GM18873 (cell line): ENCODE results near the gene RAX.

ENCODE experiments used
- ATAC-seq: cut with Tn5 transposase; IDR thresholded peaks from one replicate; pipeline ENCODE4 v1.9.1; 2021; ENCODE audit warnings: mild to moderate bottlenecking, moderate library complexity, moderate number of reproducible peaks; ENCODE audit not compliant: unreplicated experiment, low FRiP score

The RAX gene

DNA sequence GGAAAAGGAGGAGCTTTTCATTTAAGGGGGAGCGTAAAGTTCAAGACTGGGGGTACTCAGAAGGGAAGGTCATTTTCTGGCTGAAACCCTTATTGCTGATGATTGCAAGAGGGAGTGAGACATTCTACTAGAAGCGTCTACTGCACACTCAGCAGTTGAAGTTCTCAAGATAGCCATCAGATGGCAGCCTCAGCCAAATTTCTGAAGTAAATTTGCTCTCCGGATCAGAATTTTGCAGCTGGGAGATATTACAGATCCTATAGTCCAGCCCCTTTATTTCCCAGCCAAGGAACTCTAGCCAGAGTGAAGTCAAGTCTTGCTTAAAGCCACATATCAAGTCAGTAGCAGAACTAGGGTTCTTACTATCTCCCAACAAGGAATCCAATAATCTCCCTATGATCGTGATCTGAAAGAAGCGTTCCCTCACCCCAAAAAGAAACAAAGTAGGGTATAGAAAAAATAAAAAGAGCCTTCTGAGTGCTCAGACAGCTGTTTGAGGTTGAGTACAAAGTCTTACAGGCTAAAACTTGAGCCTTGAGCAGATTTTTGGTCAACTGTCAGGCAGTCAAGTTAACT is 24.0 kb downstream of the RAX start:
- ATAC-seq = no peak

DNA sequence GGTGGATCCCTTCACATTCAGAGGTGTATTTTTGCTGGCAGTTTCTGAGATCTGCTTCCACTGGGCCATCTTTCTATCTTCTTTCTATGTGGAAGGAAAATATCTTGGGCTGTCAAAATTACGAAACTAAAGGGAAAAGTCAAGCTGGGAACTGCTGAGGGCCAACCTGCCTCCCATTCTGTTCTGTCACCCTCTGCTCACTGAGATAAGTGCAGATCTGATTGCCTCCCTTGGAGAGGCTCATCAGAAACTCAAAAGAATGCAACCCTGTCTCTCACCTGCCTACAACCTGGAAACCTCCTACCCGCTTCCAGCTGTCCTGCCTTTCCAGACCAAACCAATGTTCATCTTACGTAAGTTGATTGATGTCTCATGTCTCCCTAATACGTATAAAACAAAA is 26.5 kb downstream of the RAX start:
- no peak for ATAC-seq

DNA sequence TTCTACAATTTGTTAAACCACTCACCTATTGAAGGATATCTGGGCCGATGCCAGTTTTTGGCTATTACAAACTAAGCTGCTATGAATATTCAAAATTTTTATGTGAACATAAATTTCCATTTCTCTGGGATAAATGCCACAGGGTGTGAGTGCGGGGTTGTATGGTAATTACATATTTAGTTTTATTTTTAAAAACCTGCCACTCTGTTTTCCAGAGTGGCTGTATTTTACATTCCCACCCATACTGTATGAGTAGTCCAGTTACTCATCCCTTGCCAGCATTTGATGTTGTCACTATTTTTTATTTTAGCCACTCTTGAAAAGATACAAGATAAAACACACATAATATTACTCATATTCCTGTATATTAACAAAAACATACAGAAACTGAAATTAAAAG is 30.3 kb downstream of the RAX start:
- no peak for ATAC-seq

DNA sequence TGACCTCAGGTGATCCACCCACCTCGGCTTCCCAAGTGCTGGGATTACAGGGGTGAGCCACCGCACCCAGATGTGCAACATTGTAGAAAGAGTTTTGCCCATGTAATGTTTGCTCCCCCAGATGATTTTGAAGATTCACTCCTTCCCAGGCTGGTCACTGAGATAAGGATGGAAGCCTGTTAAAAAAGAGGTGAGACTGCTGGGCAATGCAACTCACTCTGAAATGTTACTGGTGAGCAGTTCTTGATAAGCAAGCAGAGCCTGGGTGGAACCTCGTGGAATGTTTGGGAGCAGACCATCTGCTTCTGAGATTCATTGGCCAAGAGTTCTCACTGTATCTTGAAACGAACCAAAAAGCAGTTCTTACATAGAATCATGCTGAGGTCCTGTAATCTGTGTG is 33.6 kb downstream of the RAX start:
- no peak for ATAC-seq

DNA sequence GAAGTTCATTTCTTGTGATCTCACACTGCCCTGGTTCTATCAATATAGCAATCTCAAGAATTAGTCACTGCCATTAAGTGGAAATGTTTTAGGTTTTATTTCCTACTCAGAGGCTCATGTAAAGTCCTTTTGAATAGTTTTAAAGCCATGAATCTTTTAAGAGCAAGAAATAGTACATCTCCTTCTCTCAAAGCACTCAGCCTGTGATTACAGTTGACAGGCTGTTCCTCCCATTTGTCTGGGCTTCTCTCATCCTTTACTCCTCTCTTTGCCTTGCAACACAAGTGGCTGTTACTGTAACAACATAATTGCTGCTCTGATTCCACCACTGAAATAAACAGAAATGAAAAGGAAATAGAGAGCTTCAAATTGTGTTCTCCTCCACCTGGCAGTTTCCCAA is 34.9 kb downstream of the RAX start:
- no peak for ATAC-seq

DNA sequence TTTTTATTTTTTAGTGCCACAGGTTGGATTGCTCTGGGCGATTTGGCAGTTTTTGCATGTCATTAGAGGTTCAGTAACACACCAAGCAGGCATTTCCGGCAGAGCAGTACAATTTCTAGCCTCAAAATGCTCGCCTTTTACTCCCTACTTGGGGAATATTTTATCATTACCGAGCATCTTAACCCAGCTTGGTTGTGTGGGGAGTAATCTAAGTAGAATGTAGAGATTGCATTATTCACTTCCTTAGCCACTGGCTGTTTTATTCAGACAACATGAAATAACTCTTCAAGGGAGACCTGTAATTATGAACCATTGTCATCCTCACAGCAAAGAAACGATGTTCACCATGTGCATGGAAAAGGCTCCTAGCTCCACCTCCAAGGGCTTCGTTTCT is 40.2 kb downstream of the RAX start:
- ATAC-seq = no peak

DNA sequence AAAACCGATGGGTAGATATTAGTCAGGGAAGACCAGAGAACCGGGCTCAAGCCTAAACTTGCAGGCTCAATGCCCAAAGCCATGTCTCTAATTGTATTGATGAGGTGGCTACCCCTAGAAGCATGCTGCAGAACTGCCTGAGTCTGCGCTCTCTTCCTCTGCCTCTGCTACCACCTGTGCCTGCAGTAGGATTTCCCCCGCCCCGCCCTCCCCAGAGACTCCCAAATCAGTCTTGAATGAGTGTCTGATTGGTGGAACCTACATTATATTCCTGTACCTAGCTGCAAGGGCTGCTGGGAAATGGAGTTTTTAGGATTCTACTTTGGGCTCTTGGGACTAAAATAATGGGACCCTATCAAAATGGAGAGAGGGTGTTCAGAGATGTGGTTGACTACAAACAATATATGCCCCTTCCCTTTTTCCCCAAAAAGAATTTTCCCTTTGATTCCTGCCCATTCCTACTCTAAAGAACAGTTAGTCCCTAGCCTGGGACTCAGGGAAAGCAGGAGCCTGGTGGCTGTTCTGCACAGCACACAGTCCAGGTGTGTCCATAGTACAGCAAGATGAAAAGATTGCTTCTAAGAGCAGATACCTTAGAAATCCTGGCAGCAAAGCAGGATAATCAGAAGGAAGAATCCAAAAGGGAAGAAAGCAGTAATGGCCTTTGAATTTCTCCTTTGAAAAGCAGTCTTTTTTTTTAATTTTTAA is 40.8 kb downstream of the RAX start:
- no peak for ATAC-seq

DNA sequence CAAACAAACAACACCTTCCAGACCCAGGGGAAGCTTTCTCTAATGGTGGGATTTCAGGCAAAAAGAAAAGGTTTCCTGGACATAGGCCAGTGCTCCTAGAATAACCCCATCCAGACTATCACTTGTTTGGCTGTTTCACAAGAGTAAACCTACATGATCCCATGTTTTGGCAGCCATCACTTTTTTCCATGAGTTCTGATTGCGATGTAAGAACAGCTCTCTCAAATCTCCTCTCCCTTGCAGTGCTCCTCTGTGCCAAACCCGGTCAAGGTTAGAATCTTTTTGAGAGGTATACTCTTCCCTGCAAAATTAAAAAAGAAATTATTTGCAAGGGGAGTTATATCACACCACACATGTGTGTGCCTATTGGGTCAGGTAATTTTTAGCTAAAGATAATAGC is 41.4 kb downstream of the RAX start:
- ATAC-seq = no peak

DNA sequence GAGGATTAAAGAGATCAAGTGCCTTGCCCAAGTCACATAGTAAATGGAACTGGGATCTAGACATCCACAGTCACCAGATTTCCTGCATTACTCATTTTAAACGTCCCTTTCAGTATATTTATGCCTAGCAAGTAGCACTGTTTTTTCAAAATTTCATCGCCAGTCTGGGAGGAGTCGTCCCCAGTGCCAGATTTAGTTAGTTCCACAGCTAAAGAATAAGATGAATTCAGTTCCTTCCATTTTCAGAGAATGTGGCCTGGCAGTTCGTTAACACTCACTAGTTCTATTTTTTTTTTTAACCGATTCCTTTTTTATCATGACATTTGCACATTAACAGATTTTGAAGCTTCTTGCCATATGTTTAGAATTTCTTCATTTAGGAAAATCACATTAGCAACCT is 42.1 kb downstream of the RAX start:
- ATAC-seq = no peak

DNA sequence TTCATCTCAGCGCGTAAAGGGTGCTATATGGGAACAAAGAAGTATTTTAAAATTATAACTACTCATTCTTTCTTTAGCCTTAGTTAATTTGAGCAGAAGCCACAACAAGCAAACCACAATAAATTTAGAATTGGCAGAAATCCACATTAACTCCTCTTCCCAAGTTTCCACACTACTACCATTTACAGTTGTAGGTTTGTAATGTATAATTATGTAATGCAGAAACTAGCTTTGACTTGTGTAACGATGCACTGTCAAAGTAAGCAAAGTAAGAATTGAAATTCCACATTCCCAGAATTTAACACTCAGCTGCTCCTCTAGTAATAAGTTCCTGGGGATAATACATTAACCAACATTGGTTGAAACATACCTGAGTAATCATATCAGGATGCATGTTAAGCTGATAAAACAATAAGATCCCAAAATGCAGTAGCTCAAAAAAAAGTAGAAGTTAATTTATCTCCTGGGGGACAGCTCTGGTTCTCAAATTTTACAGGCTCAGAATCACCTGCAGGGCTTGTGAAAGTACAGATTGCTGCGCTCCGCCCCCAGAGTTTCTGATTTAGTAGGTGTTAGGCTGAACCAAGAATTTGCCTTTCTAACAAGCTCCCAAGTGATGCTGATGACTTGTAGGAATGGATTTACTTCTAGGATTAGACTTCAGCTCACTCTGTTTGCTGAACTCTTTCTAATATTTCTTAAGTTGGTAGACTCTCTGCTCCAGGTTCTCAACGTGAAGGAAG is 43.4 kb downstream of the RAX start:
- no peak for ATAC-seq

DNA sequence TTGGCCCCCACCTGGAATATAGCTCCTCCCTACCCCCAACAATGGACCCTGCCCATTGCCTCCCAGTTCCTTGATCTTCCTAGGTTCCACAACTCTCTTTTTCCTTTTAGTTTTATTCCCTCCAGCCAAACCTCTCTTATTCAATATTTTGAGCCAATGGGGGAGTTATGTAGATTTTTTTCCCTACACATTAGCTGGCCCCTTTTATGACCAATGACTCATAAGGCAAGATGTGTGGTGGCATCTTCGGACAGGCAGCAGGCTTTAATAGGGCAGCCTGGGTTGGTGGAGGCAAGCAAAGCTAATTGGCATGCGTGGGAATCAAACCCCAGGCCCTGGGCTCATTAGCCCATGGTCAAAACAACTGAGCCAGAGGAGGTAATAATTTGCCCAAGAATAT is 44.1 kb downstream of the RAX start:
- no peak for ATAC-seq

DNA sequence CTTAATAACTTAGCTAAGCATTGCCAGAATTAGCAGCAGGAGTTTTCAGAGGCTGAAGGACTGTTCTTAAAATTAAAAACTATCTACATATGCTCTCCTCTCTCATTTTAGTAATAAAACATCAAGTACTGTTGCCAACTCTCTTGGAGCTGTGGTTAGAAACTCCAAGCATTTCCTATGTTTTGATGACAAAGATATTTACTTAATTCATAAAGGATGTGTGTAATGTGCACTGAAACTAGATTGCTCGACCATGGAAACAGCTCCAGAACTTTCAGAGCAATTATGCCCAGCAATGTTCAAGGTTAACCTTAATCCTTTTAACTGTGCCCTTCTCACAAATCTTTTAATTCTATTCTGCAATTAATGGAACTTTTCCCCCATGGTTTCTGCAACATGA is 44.9 kb downstream of the RAX start:
- no peak for ATAC-seq

DNA sequence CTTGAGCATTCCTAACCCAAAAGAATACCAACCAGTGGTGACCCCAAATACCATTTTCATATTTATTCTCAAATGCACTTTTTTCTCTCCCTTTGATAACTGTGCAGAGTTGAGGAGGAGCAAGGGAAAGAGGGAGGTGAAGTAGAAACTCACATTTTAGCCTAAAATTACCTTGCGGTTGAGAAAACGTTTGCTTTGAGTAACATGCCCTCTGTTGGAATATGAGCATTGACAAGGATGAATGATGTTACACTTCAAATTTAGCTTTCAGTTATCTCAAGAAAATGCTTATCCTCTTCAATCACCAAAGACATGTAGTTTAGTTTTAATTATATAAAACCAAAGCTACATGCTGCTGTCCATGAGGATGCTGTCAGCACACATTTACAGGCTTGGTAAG is 50.9 kb downstream of the RAX start:
- ATAC-seq = no peak

DNA sequence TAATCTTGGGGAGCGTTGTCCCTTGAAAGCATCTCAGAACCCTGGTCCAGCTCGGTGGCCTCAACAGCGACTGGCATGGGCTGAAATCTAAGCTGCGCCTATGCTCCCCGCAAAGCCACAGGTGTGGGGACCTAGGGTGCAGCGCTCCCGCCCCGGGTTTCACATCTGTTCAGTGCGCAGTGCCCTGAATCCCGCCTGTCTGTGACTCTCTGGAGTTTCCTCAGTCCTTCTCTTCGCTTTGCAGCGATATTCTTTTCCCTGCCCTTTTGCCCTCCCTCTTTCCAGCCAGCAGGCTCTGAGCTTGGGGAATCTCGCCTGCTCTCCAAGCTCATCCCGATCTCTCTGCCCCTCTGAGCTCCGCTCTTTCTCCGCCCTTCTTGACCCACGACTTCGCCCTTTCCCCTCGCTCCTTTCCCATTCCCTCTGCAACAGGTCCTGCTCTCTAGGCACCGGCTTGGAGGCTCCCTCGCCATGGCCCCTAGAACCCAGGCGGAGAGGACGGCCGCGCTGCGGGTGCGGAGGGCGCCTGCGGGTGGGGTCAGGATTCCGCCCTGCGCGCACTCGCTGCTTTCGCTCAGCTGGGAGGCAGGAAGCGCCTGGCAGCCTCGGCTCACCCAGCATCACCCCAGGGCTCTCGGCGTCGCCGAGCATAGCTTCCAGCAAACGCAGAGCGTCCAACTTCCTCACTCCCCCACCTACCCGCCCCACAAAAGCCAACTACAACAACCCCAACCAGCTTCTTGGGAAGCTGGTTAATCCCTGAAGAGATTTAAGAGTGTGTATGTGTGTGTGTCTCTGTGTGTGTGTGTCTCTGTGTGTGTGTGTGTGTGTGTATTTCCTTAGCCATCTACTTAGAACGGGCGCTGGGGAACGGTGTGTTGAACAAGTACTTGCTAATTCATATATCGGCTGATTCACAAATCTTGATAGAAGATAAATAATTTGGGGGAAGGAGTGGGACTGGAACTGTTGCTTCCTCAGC is 52.2 kb downstream of the RAX start:
- no peak for ATAC-seq

DNA sequence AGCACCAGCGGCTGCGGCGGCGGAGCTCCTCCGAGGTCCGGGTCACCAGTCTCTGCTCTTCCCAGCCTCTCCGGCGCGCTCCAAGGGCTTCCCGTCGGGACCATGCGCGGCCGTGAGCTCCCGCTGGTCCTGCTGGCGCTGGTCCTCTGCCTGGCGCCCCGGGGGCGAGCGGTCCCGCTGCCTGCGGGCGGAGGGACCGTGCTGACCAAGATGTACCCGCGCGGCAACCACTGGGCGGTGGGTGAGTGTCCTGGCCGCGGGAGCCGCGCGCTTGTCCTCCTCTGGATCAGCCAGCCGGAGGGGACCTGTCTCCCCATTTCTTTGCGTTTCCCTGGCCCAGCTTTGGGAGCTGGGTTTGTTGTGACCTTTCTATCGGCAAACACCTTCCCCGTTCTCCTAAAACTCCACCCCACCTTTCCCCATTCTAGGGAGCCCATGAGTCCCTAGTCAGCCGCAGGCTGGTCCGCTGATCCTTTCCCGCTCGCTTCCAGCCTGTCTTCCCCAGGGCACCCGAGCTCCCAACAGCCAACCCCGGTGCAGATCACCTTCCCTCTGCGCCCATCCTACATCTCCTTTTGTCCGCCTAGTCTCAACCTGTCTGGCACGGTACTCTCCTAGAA is 53.0 kb downstream of the RAX start:
- ATAC-seq = no peak

DNA sequence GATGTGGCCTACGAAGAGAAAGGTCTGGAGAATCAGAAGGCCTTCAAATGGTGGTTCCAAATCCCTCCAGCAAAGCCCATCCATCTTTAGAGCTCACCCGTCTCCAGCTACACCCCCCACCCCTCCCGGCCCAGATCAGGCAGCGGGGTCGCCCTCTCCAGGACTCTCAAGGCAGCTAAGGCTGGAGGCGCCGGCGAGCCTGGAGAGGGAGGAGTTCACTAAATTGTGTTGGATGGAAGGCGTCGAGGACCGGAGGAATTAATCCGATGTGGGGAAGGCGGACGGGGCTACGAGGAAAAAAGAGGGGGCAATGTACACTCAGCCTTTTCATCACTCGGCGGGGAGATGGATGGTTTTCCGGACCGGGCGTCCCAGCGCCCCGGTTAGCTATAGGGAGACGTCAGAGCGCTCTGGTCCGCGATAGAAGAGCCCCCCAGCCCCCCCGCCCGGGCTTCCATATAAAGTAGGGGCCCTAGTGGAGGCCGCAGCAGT is 53.5 kb downstream of the RAX start, which contains the start of gene GRP:
GRP (plus strand) TSS at position 487 of the 492 bp plus-strand sequence. CDS start 108 bp downstream, outside the sequence.
- ATAC-seq = no peak

DNA sequence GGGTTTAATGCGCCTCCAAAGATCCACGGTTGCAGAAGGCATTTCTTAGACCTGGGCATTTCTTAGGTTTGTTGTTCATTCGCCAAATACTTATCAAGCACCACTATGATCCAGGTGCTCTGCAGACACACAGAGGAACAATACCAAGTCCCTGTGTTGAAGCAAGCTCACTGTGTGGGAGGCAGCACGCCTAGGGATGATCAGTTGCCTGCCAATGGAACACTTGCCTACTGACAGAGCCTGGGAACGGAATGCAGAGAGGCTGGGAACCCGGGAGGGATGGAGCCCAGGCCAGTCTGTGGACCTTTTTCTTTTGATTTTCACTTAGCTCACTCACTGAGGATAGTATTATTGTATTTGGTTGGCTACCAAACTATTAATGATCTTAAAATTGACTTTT is 55.2 kb downstream of the RAX start:
- ATAC-seq = no peak
